Activated T-helper 1 cell treated with anti-CD3 and anti-CD28 coated beads, Interleukin-2, amount 50 U/mL, for 16 hours (primary cell): ENCODE results near the gene CRYL1.
"Not testable (repeated sequence)": the region's sequence is repeated elsewhere in the genome, so short reads cannot be mapped to it uniquely, and the experiment has no call there.

Experiments
- DNase-seq, 2 donors: peaks; one replicate each; pipeline ENCODE4 v3.0.0-alpha.2; 2020; ENCODE audit warnings: low read depth in 1 of 2, low spot score in 1 of 2

The CRYL1 gene

DNA sequence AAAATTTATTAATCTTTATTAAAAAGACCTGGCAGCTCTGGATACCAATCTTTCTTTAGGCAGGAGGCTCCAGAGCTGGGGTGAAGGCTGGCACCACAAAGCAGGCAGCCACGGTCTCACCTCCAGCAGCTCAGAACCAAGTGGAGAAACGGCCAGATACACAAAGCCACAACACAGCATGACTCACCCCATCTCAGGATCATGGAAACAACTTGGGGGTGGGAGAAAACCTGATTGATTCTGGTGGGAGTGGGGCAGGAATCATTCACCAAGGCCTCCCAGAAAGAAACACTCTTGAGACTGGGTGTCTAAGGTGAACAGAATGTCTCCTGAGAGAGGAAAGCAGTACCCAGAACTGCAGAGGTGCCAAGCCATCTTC is 64.2 kb downstream of the CRYL1 start:
- no peak for DNase-seq

DNA sequence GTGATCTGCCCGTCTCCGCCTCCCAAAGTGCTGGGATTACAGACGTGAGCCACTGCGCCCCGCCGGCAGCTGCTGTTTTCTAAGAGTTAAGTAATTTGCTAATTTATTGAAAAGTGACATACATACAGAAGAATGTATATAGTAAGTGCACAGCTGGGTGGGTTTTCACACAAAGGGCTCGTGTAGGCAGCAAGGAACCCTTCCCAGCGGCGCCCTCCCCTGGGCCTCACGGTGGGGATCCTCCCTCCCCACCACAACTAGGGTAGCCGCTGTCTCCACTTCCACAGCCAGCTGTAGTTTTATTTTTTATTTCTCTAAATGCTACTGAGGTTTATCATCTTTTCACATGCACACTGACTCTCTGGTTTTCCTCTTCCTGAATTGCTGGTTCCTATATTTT is 64.9 kb downstream of the CRYL1 start:
- no peak for DNase-seq

DNA sequence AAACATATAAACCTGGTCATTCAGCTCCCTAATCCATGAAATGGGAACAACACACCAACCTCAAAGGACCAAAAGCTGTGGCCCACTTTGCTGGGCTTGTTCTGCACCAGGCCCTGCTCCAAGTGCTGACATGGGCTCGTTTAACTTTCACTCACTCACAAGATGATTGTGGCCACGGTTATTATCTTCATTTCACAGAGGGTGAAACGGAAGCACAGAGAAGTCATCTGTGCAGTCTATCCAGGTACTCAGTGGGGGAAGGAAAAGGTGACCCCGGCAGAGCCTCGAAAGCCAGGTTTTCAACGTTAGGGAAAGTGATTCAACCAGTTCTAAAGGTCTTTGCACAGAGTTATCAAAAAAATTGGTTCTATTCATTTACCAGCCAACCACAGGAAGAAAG is 68.0 kb downstream of the CRYL1 start:
- DNase-seq: no peak

DNA sequence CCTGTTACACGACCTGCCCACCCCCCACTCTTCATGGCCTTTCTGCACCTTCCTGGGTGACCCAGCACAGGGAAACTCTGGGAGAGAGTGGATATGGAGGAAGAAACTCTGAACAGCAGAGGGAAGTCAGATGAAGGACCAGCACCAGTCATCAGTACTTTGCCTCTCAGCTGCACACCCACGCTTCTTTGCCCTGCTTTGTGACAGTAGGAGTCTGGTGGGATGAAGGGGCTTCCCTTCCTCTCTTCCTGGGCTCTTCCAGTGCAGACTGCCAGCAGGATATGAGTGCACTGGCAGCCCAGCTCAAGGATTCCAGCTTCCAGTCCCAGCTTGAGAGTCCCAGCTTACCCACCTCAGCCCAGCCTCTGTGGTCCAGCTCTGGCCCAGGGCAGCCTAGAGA is 68.9 kb downstream of the CRYL1 start:
- no peak for DNase-seq

DNA sequence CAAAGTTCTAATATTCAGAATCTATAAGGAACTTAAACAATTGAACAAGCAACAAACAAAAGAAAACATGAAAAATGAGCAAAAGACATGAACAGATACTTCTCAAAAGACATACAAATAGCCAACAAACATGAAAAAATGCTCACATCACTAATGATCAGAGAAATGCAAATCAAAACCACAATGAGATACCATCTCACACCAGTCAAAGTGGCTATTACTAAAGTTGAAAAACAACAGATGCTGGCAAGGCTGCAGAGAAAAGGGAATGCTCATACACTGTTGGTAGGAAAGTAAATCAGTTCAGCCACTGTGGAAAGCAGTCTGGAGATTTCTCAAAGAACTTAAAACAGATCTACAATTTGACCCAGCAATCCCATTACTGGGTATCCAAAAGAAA is 74.3 kb downstream of the CRYL1 start:
- DNase-seq: no peak

DNA sequence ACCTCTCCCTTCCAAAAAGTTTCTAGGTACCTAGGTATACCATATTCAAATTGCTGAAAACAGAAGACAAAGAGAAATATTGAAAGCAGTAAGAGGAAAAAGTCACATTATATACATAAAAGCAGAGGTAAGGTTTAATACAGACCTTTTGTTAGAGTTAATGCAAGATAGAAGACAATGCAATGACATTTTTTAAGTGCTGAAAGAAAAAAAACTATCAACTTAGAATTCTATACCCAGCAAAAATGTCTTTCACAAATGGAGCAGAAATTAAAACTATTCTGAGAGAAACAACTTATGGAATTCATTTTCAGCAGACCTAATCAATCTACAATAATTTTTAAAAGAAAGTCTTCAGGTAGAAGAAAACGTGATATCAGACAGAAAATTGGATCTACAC is 77.2 kb downstream of the CRYL1 start:
- no peak for DNase-seq

DNA sequence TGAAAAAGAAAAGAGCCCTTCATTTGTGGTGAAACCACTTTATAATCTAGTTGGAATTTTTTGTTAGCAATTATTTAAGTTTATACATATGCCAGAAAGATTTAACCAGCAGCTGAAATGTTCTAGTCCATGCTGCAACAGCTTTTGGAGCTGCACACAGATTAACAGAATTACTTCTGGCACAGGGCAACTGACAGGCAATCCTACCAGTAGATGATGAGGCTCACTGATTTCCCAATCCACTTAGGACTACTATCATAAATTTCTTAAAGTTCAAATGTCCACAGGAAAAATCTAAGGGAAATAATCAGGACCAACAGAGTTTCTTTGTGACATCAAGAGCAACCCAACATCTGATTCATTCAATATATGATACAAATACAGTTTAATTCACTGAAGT is 78.8 kb downstream of the CRYL1 start:
- no peak for DNase-seq

DNA sequence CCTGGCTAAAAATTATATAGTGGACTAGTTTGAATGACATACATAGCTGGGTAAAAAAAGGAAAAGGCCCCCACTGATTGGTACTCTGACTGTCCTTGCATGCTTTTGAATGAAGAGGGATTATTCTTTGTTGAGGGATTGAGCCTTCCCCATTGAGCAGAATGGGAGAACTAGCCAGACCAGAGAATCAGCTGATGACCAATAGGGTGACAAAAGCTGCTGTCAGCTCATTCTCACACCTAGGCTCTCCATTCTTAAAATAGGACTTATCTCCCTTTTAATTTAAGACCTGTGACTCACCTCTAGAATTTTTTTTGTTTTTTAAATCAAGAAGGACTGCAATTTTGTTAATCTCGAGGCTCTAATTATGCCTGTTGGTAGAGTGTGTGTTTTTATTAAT is 79.3 kb downstream of the CRYL1 start:
- no peak for DNase-seq

DNA sequence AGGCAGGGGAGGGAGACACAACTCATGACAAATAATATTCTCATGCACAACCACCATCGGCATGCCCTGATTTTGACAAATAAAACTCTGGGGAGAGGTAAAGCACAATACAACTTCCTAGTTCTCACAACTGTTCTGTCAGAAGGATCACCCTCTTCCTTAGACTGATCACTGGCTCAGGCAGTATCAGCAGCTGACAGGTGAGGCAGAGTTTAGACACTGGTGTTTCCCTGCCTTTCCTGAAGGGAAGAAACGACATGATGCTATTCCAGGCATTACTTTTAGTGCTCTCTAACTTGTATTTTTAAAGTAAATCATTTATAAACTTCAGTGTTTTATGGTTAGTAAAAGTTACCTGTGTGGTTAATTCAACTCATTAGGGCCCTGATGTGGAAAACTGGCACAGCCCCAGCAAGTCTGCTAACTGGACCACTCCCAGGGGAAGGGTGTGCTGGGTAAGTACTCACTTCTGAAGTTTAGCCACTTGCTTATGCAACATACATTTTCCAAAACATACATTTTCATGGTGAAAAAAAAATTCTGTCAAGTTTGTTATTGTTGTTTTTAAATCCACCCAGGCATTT is 82.8 kb downstream of the CRYL1 start:
- DNase-seq: no peak

DNA sequence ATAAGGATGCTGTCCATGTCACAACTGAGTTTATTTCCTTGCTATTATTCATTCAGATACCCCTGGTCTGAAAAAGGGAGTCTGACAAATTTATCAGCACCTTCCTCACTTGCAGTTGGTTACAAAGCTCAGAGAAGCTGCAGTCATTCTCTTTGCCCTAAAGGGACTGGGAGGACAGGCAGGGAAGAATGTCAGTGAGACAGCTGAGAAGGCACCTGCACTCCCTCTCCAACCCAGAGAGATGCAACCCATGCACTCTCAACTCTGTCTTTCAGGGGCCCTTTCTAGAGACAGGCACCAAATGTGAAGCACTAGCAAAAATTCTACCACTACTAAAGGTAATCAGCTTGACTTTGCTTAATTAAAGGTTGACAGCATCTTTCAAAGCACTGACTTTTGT is 83.3 kb downstream of the CRYL1 start:
- no peak for DNase-seq

DNA sequence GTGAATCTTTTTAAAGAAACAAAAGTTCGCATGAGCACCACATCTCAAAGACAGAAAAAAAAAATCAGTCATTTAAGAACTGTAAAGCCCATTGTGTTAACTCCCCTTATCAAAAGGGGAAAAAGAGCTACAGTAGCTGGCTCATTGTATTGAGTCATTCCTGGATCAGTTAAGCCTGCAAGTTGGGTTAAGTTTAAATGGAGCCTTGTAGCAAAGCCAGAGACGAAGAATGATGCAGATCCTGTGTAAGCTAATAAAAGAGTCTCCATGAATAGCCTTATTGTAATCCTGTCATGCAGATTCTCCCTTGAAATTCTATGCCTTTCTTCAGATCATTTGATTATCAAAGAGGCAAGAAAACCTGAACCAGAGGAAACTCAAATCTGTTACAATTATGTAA is 83.8 kb downstream of the CRYL1 start:
- no peak for DNase-seq

DNA sequence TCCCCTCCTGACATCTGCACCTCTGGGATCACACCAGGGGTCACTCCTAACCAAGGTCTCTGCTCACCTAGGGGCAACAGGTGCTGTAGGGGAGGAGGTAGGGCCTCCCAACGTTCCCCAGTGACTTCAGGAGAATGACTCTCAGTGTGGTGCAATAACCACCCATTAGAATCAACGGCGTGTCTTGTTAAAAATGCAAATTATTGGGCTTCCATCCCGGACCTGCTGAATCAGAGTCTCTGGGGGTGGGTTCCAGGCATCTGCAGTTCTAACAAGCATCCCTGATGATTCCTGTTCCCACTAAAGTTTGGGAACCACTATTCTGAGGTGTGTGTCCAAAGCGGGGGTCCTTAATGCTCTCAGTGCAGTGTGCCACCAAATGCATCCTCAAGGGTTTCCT is 84.6 kb downstream of the CRYL1 start:
- DNase-seq: no peak

DNA sequence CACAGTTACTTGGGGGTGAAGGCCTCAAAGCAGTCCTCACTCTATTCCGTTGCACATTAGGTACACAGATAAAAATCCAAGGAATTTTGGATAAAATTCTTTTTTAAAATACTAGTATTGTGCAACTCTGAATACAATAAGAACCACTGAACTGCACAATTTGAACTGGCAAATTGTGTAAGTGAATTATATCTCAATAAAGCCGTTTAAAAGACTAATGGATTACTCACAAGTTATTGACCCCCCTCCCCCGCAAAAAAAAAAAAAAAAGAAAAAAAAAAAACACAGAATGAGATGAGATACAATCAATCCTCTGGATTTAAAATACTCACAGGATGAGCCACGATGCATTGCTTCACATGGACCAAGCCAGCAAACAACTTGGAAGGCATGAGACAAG is 86.4 kb downstream of the CRYL1 start:
- no peak for DNase-seq

DNA sequence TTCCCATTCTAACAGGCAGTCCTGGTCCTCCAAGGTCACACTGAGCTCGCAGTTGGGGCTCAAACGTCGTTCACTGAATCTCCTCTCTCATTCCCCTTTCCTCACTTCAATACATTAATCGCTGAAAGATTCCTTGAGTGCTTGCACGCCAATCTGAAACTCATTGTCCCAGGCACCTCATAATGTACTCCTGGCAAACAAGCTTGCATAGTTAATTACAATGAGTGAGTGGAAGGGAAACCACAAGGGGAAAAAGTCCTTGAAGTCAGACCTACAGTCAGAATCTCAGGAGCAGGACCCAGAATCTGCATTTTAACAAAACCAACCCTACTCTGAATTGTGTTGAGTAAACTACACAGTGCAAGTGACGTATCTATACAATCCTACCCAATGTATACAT is 86.9 kb downstream of the CRYL1 start:
- DNase-seq: no peak

DNA sequence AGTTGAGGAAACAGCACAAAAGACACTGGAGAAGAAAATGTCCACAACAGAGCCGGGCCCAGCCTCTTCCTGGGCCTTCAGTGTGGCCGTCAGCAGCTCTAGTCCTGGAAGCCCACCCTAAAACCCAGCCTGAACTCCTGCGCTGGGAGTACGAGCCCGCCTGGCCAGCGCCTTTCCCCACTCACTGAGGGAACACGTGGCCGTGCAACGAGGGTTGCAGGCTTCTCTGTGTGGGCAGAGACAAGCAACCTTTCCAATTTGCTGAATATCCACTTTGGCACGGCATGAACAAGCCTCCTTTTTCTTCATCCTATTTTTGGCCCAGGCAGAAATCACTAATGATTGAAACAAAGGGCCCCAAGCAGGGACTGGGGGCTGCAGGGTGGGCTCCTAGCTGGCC is 89.2 kb downstream of the CRYL1 start:
- DNase-seq: no peak

DNA sequence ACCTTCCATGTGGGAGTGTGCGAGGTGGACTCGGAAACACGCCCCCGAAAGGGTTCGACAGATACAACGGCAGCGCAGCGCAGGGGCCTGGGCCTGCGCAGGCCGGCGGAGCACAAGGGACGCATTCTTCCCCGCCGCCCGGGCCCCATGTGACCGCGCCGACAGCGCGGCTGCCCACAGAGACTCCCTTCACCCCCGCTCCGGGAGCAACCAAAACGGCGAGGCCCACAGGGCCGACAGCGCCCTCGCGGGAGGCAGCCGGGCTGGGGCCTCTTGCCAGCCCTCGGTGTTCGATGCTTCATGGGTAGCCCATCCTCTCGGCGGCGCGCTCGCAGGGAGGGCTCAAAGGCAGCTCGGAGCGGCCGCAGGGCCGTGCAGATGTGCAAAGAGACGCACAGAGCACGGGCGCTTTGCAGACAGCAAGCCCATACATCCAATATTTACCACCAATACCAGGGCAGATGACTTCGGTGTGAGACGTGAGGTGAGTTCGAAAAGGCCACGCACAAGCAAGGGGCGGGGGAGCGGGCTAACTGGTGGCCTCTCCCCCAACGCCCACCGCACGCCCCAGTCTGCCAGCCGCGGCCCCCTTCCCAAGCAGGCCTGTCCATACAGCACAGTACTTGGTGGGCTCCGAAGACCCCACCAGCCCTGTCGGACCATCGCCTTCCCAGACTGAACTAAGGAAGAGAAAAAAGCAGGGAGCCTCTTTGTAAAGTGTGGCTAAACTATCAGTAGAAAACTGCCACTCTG is 89.9 kb downstream of the CRYL1 start:
- DNase-seq: no peak

DNA sequence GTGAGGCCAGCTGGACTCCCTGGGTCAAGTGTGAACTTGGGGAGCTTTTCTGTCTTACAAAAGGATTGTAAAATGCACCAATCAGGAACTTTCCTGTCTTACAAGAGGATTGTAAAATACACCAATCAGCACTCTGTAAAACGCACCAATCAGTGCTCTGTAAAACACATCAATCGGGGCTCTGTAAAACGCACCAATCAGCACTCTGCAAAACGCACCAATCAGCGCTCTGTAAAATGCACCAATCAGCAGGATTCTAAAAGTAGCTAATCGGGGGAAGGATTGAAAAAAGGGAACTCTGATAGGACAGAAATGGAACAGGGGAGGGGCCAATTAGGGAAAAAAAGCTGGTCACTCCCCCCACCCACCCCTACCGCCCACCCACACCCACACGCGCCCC is 91.4 kb downstream of the CRYL1 start:
- DNase-seq: not testable (repeated sequence)

DNA sequence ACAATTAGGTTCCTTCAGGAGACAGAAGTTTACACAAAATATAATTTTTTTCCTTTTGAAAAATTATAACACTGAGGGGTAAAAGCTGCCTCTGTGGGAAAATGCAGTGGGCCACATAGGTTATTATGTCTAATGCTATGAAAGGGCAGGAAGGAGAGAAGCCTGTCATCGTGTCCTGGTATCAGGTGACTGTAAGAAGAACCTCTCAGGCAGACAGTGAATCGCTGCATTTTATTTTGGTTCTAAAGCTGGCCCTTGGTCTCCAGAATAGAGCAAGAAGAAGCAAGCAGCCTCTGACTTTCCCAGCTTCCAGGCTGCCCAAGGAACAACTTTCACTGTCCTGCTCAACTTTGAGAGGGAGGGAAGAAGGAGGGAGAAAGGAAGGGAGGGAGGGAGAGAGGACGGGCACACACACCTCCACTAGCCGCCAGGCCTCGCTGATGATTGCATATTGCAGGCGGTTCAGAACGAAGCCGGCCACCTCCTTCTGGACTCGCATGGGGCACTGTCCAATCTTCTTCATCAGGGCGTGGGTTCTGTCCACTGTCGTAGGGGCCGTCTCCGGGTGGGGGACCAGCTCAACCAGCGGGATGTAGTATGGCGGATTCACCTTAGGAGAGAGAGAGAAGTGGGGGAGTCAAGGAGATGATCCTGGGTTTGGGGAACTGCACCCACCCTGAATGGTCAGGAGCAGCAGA is 93.8 kb downstream of the CRYL1 start:
- no peak for DNase-seq

DNA sequence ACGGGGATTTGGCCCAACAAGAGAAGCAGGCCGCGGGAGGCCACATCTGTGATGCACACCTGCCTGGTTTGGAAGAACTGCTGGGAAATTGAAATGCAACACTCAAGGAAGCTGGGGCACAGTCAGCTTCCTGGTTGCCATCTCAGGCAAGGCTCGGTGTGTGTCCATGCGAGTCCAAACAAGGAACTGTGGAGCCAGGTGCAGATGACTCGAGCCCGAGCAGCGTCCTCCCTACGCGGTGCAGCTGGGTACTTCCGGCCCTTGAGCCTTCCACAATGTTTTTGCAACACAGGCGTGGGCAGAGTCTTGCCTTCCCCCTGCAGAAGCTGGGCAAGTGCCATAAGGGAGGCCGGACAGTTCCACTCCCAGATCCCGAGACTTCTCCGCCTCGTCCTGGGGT is 94.6 kb downstream of the CRYL1 start:
- no peak for DNase-seq

DNA sequence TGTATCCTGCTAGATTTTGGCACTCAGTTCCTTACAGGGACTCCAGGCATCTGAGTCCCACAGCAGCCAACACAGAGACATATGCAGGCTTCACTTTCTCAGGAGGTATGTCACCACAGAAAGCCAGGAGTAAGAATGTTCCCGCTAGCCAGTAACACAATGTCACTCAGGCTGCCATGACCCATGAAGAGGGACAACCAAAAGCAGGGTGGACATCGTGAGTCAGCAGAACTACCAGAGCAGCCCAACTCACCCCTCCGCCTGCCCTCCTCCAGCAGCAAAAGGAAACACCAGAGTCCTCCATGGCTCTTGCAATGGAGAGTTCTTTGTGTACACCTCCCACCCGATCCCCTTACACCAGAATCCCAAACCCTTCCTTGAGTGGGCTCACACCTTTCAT is 95.4 kb downstream of the CRYL1 start:
- DNase-seq: no peak

DNA sequence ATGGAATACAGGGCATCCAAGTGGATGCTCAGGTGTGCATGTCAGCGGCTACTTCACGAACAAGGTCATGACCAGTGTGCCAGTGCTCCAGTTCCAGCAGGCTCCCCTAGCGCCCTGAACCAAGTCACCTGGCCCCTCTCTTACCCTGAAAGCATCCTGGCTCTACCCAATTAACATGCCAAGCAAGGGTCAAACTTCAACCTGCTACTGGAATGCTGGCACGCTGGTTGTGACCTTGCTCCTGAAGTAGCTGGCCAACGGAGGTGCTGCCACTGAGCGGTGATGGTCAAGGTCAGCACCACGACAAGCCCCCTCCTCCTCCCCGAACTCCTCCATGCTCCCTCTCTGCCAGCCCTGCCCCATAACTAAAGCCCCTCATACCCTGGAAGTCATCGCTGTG is 96.0 kb downstream of the CRYL1 start:
- DNase-seq: no peak
